ENCODE results near the gene TSPAN18.

The TSPAN18 gene

GRCh38 chr11:44749189-44749588 is 22.4 kb downstream of the TSPAN18 start:
- Histone ChIP-seq H3K27me3 (ENCODE audit: low read depth) (no peaks in the 10 kb centered on the region), H3K36me3 (replicated peaks) (no peaks in the 10 kb centered on the region), H3K4me3 (no peak overlapping the region), H3K9me3 (no peaks in the 10 kb centered on the region), H3K4me1 (peaks cover 11% of the 10 kb centered on the region)
- no peak for DNase-seq (ENCODE audit: low spot score in 2 of 2)
- in situ Hi-C loops (cut with MboI; ENCODE audit: low sequenced_read_pairs), result no loop called here

- in situ Hi-C loops (cut with MboI; ENCODE audit: low sequenced_read_pairs), result no loop called here
- Histone ChIP-seq H3K9me3 (no peaks in the 10 kb centered on the region), H3K4me1 (peaks cover 13% of the 10 kb centered on the region), H3K36me3 (replicated peaks) (no peaks in the 10 kb centered on the region), H3K4me3 (no peak overlapping the region), H3K27me3 (ENCODE audit: low read depth) (no peaks in the 10 kb centered on the region)
- DNase-seq (ENCODE audit: low spot score in 2 of 2), result no peak
Measured at GRCh38 chr11:44750551-44751465, 24.0 kb downstream of the TSPAN18 start.

- Histone ChIP-seq H3K9me3 (no peaks in the 10 kb centered on the region), H3K36me3 (replicated peaks) (no peaks in the 10 kb centered on the region), H3K27me3 (ENCODE audit: low read depth) (no peaks in the 10 kb centered on the region), H3K4me1 (peaks cover 18% of the 10 kb centered on the region), H3K4me3 (no peak overlapping the region)
- DNase-seq (ENCODE audit: low spot score in 2 of 2), result no peak
- in situ Hi-C loops (cut with MboI; ENCODE audit: low sequenced_read_pairs), result no loop called here
Measured at GRCh38 chr11:44752300-44752699, 25.5 kb downstream of the TSPAN18 start.

GRCh38 chr11:44752713-44753112 is 26.0 kb downstream of the TSPAN18 start:
- Histone ChIP-seq H3K4me1 (peaks cover 18% of the 10 kb centered on the region), H3K4me3 (no peak overlapping the region), H3K36me3 (replicated peaks) (no peaks in the 10 kb centered on the region), H3K27me3 (ENCODE audit: low read depth) (no peaks in the 10 kb centered on the region), H3K9me3 (peaks cover 3% of the 10 kb centered on the region; the same call in 1 of the 2 replicates)
- no peak for DNase-seq (ENCODE audit: low spot score in 2 of 2)
- in situ Hi-C loops (cut with MboI; ENCODE audit: low sequenced_read_pairs), result no loop called here

- DNase-seq (ENCODE audit: low spot score in 2 of 2), result peak; percentile 40 to 87
- no peaks in the 10 kb centered on the region for H3K27me3 ChIP-seq (ENCODE audit: low read depth)
- peaks cover 9% of the 10 kb centered on the region for H3K9me3 ChIP-seq
- H3K36me3 ChIP-seq (replicated peaks), result no peaks in the 10 kb centered on the region
- peaks cover 18% of the 10 kb centered on the region for H3K4me1 ChIP-seq
- H3K4me3 ChIP-seq, result no peak overlapping the region
- in situ Hi-C loops (cut with MboI; ENCODE audit: low sequenced_read_pairs), result no loop called here
Measured at GRCh38 chr11:44753961-44754645, 27.3 kb downstream of the TSPAN18 start.

GRCh38 chr11:44754876-44755555 is 28.3 kb downstream of the TSPAN18 start:
- DNase-seq (ENCODE audit: low spot score in 2 of 2), result no peak
- no peak overlapping the region for H3K4me3 ChIP-seq
- in situ Hi-C loops (cut with MboI; ENCODE audit: low sequenced_read_pairs), result no loop called here
- peaks cover 18% of the 10 kb centered on the region for H3K4me1 ChIP-seq
- no peaks in the 10 kb centered on the region for H3K36me3 ChIP-seq (replicated peaks)
- H3K27me3 ChIP-seq (ENCODE audit: low read depth), result no peaks in the 10 kb centered on the region
- peaks cover 9% of the 10 kb centered on the region for H3K9me3 ChIP-seq

- H3K4me3 ChIP-seq, result no peak overlapping the region
- H3K36me3 ChIP-seq (replicated peaks), result no peaks in the 10 kb centered on the region
- H3K4me1 ChIP-seq, result peaks cover 18% of the 10 kb centered on the region
- peaks cover 9% of the 10 kb centered on the region for H3K9me3 ChIP-seq
- H3K27me3 ChIP-seq (ENCODE audit: low read depth), result no peaks in the 10 kb centered on the region
- in situ Hi-C loops (cut with MboI; ENCODE audit: low sequenced_read_pairs), result no loop called here
- DNase-seq (ENCODE audit: low spot score in 2 of 2), result no peak
Measured at GRCh38 chr11:44755556-44756523, 29.1 kb downstream of the TSPAN18 start.

- Histone ChIP-seq H3K27me3 (ENCODE audit: low read depth) (no peaks in the 10 kb centered on the region), H3K9me3 (peaks cover 9% of the 10 kb centered on the region), H3K4me1 (peaks cover 19% of the 10 kb centered on the region), H3K4me3 (no peak overlapping the region), H3K36me3 (replicated peaks) (no peaks in the 10 kb centered on the region)
- in situ Hi-C loops (cut with MboI; ENCODE audit: low sequenced_read_pairs), result no loop called here
- DNase-seq (ENCODE audit: low spot score in 2 of 2), result no peak
Measured at GRCh38 chr11:44758983-44759382, 32.2 kb downstream of the TSPAN18 start.

- Histone ChIP-seq H3K9me3 (peaks cover 9% of the 10 kb centered on the region), H3K27me3 (ENCODE audit: low read depth) (no peaks in the 10 kb centered on the region), H3K4me1 (peaks cover 14% of the 10 kb centered on the region), H3K4me3 (no peak overlapping the region), H3K36me3 (replicated peaks) (no peaks in the 10 kb centered on the region)
- in situ Hi-C loops (cut with MboI; ENCODE audit: low sequenced_read_pairs), result no loop called here
- DNase-seq (ENCODE audit: low spot score in 2 of 2), result no peak
Measured at GRCh38 chr11:44759743-44760476, 33.1 kb downstream of the TSPAN18 start.

GRCh38 chr11:44760477-44760872 is 33.7 kb downstream of the TSPAN18 start:
- H3K4me3 ChIP-seq, result no peak overlapping the region
- in situ Hi-C loops (cut with MboI; ENCODE audit: low sequenced_read_pairs), result no loop called here
- no peak for DNase-seq (ENCODE audit: low spot score in 2 of 2)
- H3K4me1 ChIP-seq, result peaks cover 14% of the 10 kb centered on the region
- H3K36me3 ChIP-seq (replicated peaks), result no peaks in the 10 kb centered on the region
- H3K27me3 ChIP-seq (ENCODE audit: low read depth), result no peaks in the 10 kb centered on the region
- H3K9me3 ChIP-seq, result peaks cover 9% of the 10 kb centered on the region

GRCh38 chr11:44760917-44761550 is 34.3 kb downstream of the TSPAN18 start:
- Histone ChIP-seq H3K4me3 (no peak overlapping the region), H3K4me1 (peaks cover 14% of the 10 kb centered on the region), H3K36me3 (replicated peaks) (no peaks in the 10 kb centered on the region), H3K9me3 (peaks cover 9% of the 10 kb centered on the region), H3K27me3 (ENCODE audit: low read depth) (no peaks in the 10 kb centered on the region)
- in situ Hi-C loops (cut with MboI; ENCODE audit: low sequenced_read_pairs), result no loop called here
- peak; percentile 68 to 74 for DNase-seq (ENCODE audit: low spot score in 2 of 2)

- H3K27me3 ChIP-seq (ENCODE audit: low read depth), result no peaks in the 10 kb centered on the region
- in situ Hi-C loops (cut with MboI; ENCODE audit: low sequenced_read_pairs), result no loop called here
- H3K36me3 ChIP-seq (replicated peaks), result no peaks in the 10 kb centered on the region
- no peak overlapping the region for H3K4me3 ChIP-seq
- peaks cover 12% of the 10 kb centered on the region for H3K4me1 ChIP-seq
- DNase-seq (ENCODE audit: low spot score in 2 of 2), result no peak
- peaks cover 9% of the 10 kb centered on the region for H3K9me3 ChIP-seq
Measured at GRCh38 chr11:44761551-44761961, 34.8 kb downstream of the TSPAN18 start.
